GM12878 (cell line): Measurements from ENCODE around the gene POLR2I. TPM values are rescaled to one million over a fixed set of nuclear protein-coding genes. Genes with fewer than 3 reads are reported as not detected.

Experiments used
- BACH1 ChIP-seq: fragments of 450-650 bp; IDR thresholded peaks from 2 replicates; pipeline ENCODE4 v1.6.1; 2017; ENCODE audit warnings: mild to moderate bottlenecking, borderline replicate concordance
- BMI1 ChIP-seq: fragments of 450-650 bp; IDR thresholded peaks from 2 replicates; pipeline ENCODE4 v1.6.1; 2016; ENCODE audit warnings: mild to moderate bottlenecking, moderate library complexity, borderline replicate concordance
- CHD4 ChIP-seq: fragments of 200-600 bp; sonication (generic); IDR thresholded peaks from 2 replicates; pipeline ENCODE4 v1.6.1; 2016; ENCODE audit warnings: mild to moderate bottlenecking
- DPF2 ChIP-seq: fragments of 450-650 bp; IDR thresholded peaks from 2 replicates; pipeline ENCODE4 v1.6.1; 2017; ENCODE audit warnings: mild to moderate bottlenecking
- E2F8 ChIP-seq: fragments of 450-650 bp; IDR thresholded peaks from 2 replicates; pipeline ENCODE4 v1.6.1; 2018; ENCODE audit warnings: mild to moderate bottlenecking, low read depth, moderate library complexity; ENCODE audit not compliant: partially characterized antibody
- FOS ChIP-seq: IDR thresholded peaks from 3 replicates; pipeline ENCODE4 v1.6.1; 2011; ENCODE audit warnings: borderline replicate concordance; ENCODE audit not compliant: insufficient read length; ENCODE audit errors: extremely low read depth
- HSF1 ChIP-seq: fragments of 150-350 bp; IDR thresholded peaks from 2 replicates; pipeline ENCODE4 v1.6.1; 2014; ENCODE audit warnings: mild to moderate bottlenecking, low read depth, low read length
- LARP7 ChIP-seq: fragments of 450-650 bp; IDR thresholded peaks from 2 replicates; pipeline ENCODE4 v1.6.1; 2017; ENCODE audit warnings: mild to moderate bottlenecking
- MTA2 ChIP-seq: fragments of 450-650 bp; IDR thresholded peaks from 2 replicates; pipeline ENCODE4 v1.6.1; 2016; ENCODE audit warnings: low read depth, mild to moderate bottlenecking, moderate library complexity
- MTA3 ChIP-seq: IDR thresholded peaks from 2 replicates; pipeline ENCODE4 v1.6.1; 2012; ENCODE audit warnings: low read length, inconsistent platforms, borderline replicate concordance
- NBN ChIP-seq: fragments of 450-650 bp; IDR thresholded peaks from 2 replicates; pipeline ENCODE4 v1.6.1; 2016
- NFYA ChIP-seq: IDR thresholded peaks from 2 replicates; pipeline ENCODE4 v1.6.1; 2011; ENCODE audit warnings: low read depth, mild to moderate bottlenecking, low read length, improper control_type of control experiment, borderline replicate concordance
- NFYB ChIP-seq: IDR thresholded peaks from 2 replicates; pipeline ENCODE4 v1.6.1; 2011; ENCODE audit warnings: low read depth, mild to moderate bottlenecking, low read length, improper control_type of control experiment, moderate library complexity; ENCODE audit not compliant: insufficient read depth
- NR2C1 ChIP-seq: fragments of 450-650 bp; IDR thresholded peaks from 2 replicates; pipeline ENCODE4 v1.6.1; 2017; ENCODE audit warnings: antibody characterized with exemption, mild to moderate bottlenecking, moderate library complexity
- PAX8 ChIP-seq: fragments of 450-650 bp; IDR thresholded peaks from 2 replicates; pipeline ENCODE4 v1.6.1; 2017; ENCODE audit warnings: mild to moderate bottlenecking, moderate library complexity
- POLR2A ChIP-seq: IDR thresholded peaks from 2 replicates; pipeline ENCODE4 v1.6.1; 2011; ENCODE audit warnings: low read depth, mild to moderate bottlenecking, low read length
- RUNX3 ChIP-seq: IDR thresholded peaks from 2 replicates; pipeline ENCODE4 v1.6.1; 2012; ENCODE audit warnings: low read length, inconsistent platforms
- SIN3A ChIP-seq: IDR thresholded peaks from 2 replicates; pipeline ENCODE4 v1.6.1; 2012; ENCODE audit warnings: low read depth, low read length, improper control_type of control experiment
- SPI1 ChIP-seq: IDR thresholded peaks from 2 replicates; pipeline ENCODE4 v1.6.1; 2011; ENCODE audit warnings: low read depth, mild to moderate bottlenecking, low read length, moderate library complexity, borderline replicate concordance; ENCODE audit not compliant: insufficient read depth
- SUZ12 ChIP-seq: fragments of 200-600 bp; sonication (generic); IDR thresholded peaks from one replicate; pipeline ENCODE4 v1.6.1; 2018; ENCODE audit warnings: antibody characterized with exemption, mild to moderate bottlenecking; ENCODE audit not compliant: unreplicated experiment
- WRNIP1 ChIP-seq: IDR thresholded peaks from 2 replicates; pipeline ENCODE4 v1.6.1; 2011; ENCODE audit warnings: low read depth, low read length, improper control_type of control experiment, borderline replicate concordance
- ZBTB40 ChIP-seq: fragments of 450-650 bp; IDR thresholded peaks from 2 replicates; pipeline ENCODE4 v1.6.1; 2016; ENCODE audit warnings: mild to moderate bottlenecking, moderate library complexity, borderline replicate concordance
- ZZZ3 ChIP-seq: IDR thresholded peaks from 2 replicates; pipeline ENCODE4 v1.6.1; 2011; ENCODE audit warnings: low read depth; ENCODE audit not compliant: control insufficient read depth, insufficient read length
- polyA plus RNA-seq, 11 experiments: library from polyadenylated mRNA; depleted of rRNA in 4 of 11; unstranded in 6 of 11; stranded (reverse) in 5 of 11; fragments of >200 nt; fragmentation: Nextera tagmentation in 4 of 11; fragmentation: Illumina TruSeq in 1 of 11; extraction: Ambion mirVana in 4 of 11; extraction: Trizol in 1 of 11; gene quantifications; 1 replicate in 1 of 11; 2 replicates in 10 of 11; pipeline versions ENCODE4 v1.2.1 to v1.2.3, GENCODE V29; 2011 to 2016; ENCODE audit warnings: inconsistent platforms in 2 of 11, missing spikeins in 2 of 11, low read depth in 1 of 11
- total RNA-seq, 4 experiments: library from RNA; depleted of rRNA in 3 of 4; stranded (reverse); fragments of >200 nt in 3 of 4; fragmentation: Illumina TruSeq in 1 of 4; extraction: Trizol in 1 of 4; gene quantifications; 2 replicates each; pipeline versions ENCODE4 v1.2.1 to v1.2.3, GENCODE V29; 2013 to 2021

Gene POLR2I
- total and polyA plus RNA-seq, 10 of the 15 experiments (the other 5 are each of a cell fraction or from before 2014, with no cell fraction given): 30.9 to 272 (median 202) TPM

- TF ChIP-seq E2F8: no peak
- no peak for TF ChIP-seq HSF1
- TF ChIP-seq LARP7: peak; percentile 65; the same call in 1 of the 2 replicates
- no peak; the same call in 1 of the 2 replicates for TF ChIP-seq CHD4
- TF ChIP-seq FOS: no peak
- no peak for TF ChIP-seq NFYB
- peak; percentile 56; the same call in 1 of the 2 replicates for TF ChIP-seq MTA2
- no peak for TF ChIP-seq WRNIP1
- peak; percentile 85; the same call in 1 of the 2 replicates for TF ChIP-seq BACH1
- no peak; the same call in 1 of the 2 replicates for TF ChIP-seq ZBTB40
- no peak for TF ChIP-seq ZZZ3
- no peak for TF ChIP-seq NFYA
- TF ChIP-seq NR2C1: no peak
- no peak; the same call in none of the 2 replicates for TF ChIP-seq NBN
- TF ChIP-seq MTA3: no peak
- TF ChIP-seq BMI1: no peak
- no peak for TF ChIP-seq PAX8
- no peak for TF ChIP-seq SPI1
- no peak for TF ChIP-seq SUZ12
- TF ChIP-seq DPF2: peak; percentile 67; the same call in 1 of the 2 replicates
- TF ChIP-seq POLR2A: peak; percentile 80
- no peak; the same call in 1 of the 2 replicates for TF ChIP-seq SIN3A
- TF ChIP-seq RUNX3: peak; percentile 70
These were observed 25.0 kb upstream of the POLR2I start, which contains the start of gene CAPNS1 (continued) for GRCh38 chr19:36139473-36140303.
